GM12878 (cell line): ENCODE data around the gene HNRNPU. TPM values are rescaled to one million over a fixed set of nuclear protein-coding genes. Genes with fewer than 3 reads are reported as not detected.
A peak's percentile ranks its signal among the peaks of the same experiment; 100 is the strongest.

Source experiments
- ATAC-seq: fragments of 200-7000 bp; cut with Tn5 transposase; 3 replicates; pipeline ENCODE4 v1.9.1; 2020; ENCODE audit warnings: mild to moderate bottlenecking, moderate library complexity
- BruUV-seq: library from RNA; stranded (reverse); fragments of 400-500 nt; replicated peaks from 2 replicates; lab custom pipeline; 2021; lab: Mats Ljungman, UMichigan
- CTCF ChIA-PET: fragments of 300-600 bp; sonication (Branson Sonifier 250); formaldehyde crosslinking; extraction: SDS; loops from one replicate; lab custom pipeline; 2021; ENCODE audit warnings: inconsistent platforms; lab: Yijun Ruan, JAX
- POLR2A ChIA-PET: fragments of 350-600 bp; formaldehyde crosslinking; extraction: SDS; loops from one replicate; lab custom pipeline; 2021; ENCODE audit warnings: inconsistent platforms; lab: Charles Lee
- RAD21 ChIA-PET: fragments of 300-600 bp; sonication (Branson Sonifier 250); formaldehyde crosslinking; loops from one replicate; lab custom pipeline; 2023; ENCODE audit warnings: antibody characterized with exemption; ENCODE audit not compliant: unreplicated experiment; lab: Charles Lee
- SMC1A ChIA-PET: fragments of 300-600 bp; sonication (Branson Sonifier 250); formaldehyde crosslinking; loops from one replicate; lab custom pipeline; 2023; ENCODE audit not compliant: unreplicated experiment, uncharacterized antibody; lab: Charles Lee
- DNase-seq: peaks from one replicate; pipeline ENCODE4 v3.0.0-alpha.2; 2011; ENCODE audit warnings: low read depth, low spot score
- FAIRE-seq: peaks from 3 replicates; lab custom pipeline; 2011; peaks lifted over from hg19 to GRCh38; lab: Jason Lieb, UNC
- H2AFZ ChIP-seq: 2 replicates; pipeline ENCODE4 v1.6.0; 2011; ENCODE audit warnings: low read depth, low read length, control low read depth; ENCODE audit not compliant: control insufficient read depth
- H3K27ac ChIP-seq: 2 replicates; pipeline ENCODE4 v1.5.1; 2011; ENCODE audit warnings: control low read depth; ENCODE audit not compliant: control insufficient read depth, insufficient read depth
- H3K27me3 ChIP-seq, 2 experiments: replicated peaks in 1 of 2; 2 replicates each; pipeline versions ENCODE4 v1.6.0 to v1.6.1; 2011; ENCODE audit warnings: low read length in 1 of 2; ENCODE audit not compliant: control insufficient read depth in 2 of 2, insufficient read depth in 2 of 2
- H3K36me3 ChIP-seq, 2 experiments: 2 replicates each; pipeline ENCODE4 v1.5.1; 2011; ENCODE audit warnings: low read length in 1 of 2; ENCODE audit not compliant: control insufficient read depth in 2 of 2, insufficient read depth in 2 of 2
- H3K4me1 ChIP-seq: 2 replicates; pipeline ENCODE4 v1.6.1; 2011; ENCODE audit warnings: mild to moderate bottlenecking, low read length, moderate library complexity, mixed read lengths; ENCODE audit not compliant: control insufficient read depth, insufficient read depth
- H3K4me2 ChIP-seq: 2 replicates; pipeline ENCODE4 v1.6.0; 2011; ENCODE audit warnings: control low read depth; ENCODE audit not compliant: control insufficient read depth, insufficient read depth
- H3K4me3 ChIP-seq: fragments of 200-600 bp; sonication (generic); 2 replicates; pipeline ENCODE4 v1.5.1; 2016
- H3K79me2 ChIP-seq: 2 replicates; pipeline ENCODE4 v1.6.0; 2011; ENCODE audit warnings: low read length; ENCODE audit not compliant: control insufficient read depth, insufficient read depth
- H3K9ac ChIP-seq: 2 replicates; pipeline ENCODE4 v1.8.0; 2011; ENCODE audit warnings: low read length, control low read depth, mixed read lengths; ENCODE audit not compliant: control insufficient read depth, insufficient read depth
- H3K9me3 ChIP-seq: replicated peaks from 3 replicates; pipeline ENCODE4 v1.5.1; 2011; ENCODE audit warnings: mild to moderate bottlenecking, low read length; ENCODE audit not compliant: control insufficient read depth, insufficient read depth
- H4K20me1 ChIP-seq: 2 replicates; pipeline ENCODE4 v1.6.0; 2011; ENCODE audit not compliant: control insufficient read depth, insufficient read depth
- ESRRA ChIP-seq: IDR thresholded peaks from 2 replicates; pipeline ENCODE4 v1.6.1; 2012; ENCODE audit warnings: mild to moderate bottlenecking, low read length, improper control_type of control experiment
- MTA3 ChIP-seq: IDR thresholded peaks from 2 replicates; pipeline ENCODE4 v1.6.1; 2012; ENCODE audit warnings: low read length, inconsistent platforms, borderline replicate concordance
- MYB ChIP-seq: fragments of 150-350 bp; IDR thresholded peaks from 2 replicates; pipeline ENCODE4 v1.6.1; 2014; ENCODE audit warnings: mild to moderate bottlenecking, low read depth, low read length, borderline replicate concordance
- NFYA ChIP-seq: IDR thresholded peaks from 2 replicates; pipeline ENCODE4 v1.6.1; 2011; ENCODE audit warnings: low read depth, mild to moderate bottlenecking, low read length, improper control_type of control experiment, borderline replicate concordance
- NR2F1 ChIP-seq: fragments of 450-650 bp; conservative IDR thresholded peaks from 2 replicates; pipeline ENCODE4 v1.6.1; 2017; ENCODE audit warnings: mild to moderate bottlenecking
- POLR2A ChIP-seq: IDR thresholded peaks from 2 replicates; pipeline ENCODE4 v1.6.1; 2011; ENCODE audit warnings: low read depth, mild to moderate bottlenecking, low read length
- RAD21 ChIP-seq: IDR thresholded peaks from 2 replicates; pipeline ENCODE4 v1.6.1; 2011; ENCODE audit warnings: mild to moderate bottlenecking, low read depth, low read length, moderate library complexity; ENCODE audit not compliant: insufficient read depth
- TBL1XR1 ChIP-seq: IDR thresholded peaks from 2 replicates; pipeline ENCODE4 v1.6.1; 2012; ENCODE audit warnings: low read depth, low read length, improper control_type of control experiment
- WGBS: methylation state at CpG from one replicate; pipeline ENCODE4 v1.1.6; 2016; ENCODE audit warnings: low lambda C conversion rate; ENCODE audit not compliant: insufficient replicate concordance, insufficient coverage; ENCODE audit errors: missing lambda C conversion rate; 5-methylcytosine and 5-hydroxymethylcytosine counted together
- in situ Hi-C: fragments of 300-500 bp; cut with MboI; formaldehyde crosslinking; loops from 9 replicates; pipeline ENCODE4 v1.14.3; 2018; ENCODE audit warnings: mixed read lengths
- intact Hi-C: fragments of 100-400 bp; cut with micrococcal nuclease; formaldehyde crosslinking; loops from one replicate; pipeline ENCODE4 v1.14.2; 2022; ENCODE audit not compliant: unreplicated experiment
- polyA plus RNA-seq, 11 experiments: library from polyadenylated mRNA; depleted of rRNA in 4 of 11; unstranded in 6 of 11; stranded (reverse) in 5 of 11; fragments of >200 nt; fragmentation: Nextera tagmentation in 4 of 11; fragmentation: Illumina TruSeq in 1 of 11; extraction: Ambion mirVana in 4 of 11; extraction: Trizol in 1 of 11; gene quantifications; 1 replicate in 1 of 11; 2 replicates in 10 of 11; pipeline versions ENCODE4 v1.2.1 to v1.2.3, GENCODE V29; 2011 to 2016; ENCODE audit warnings: inconsistent platforms in 2 of 11, missing spikeins in 2 of 11, low read depth in 1 of 11
- total RNA-seq, 4 experiments: library from RNA; depleted of rRNA in 3 of 4; stranded (reverse); fragments of >200 nt in 3 of 4; fragmentation: Illumina TruSeq in 1 of 4; extraction: Trizol in 1 of 4; gene quantifications; 2 replicates each; pipeline versions ENCODE4 v1.2.1 to v1.2.3, GENCODE V29; 2013 to 2021
- TF ChIP-seq, protein P1 (sequence below): fragments of 450-650 bp; IDR thresholded peaks from 2 replicates; pipeline ENCODE4 v1.6.1; 2016; ENCODE audit warnings: mild to moderate bottlenecking, moderate library complexity, borderline replicate concordance
- TF ChIP-seq, protein P2 (sequence below): fragments of 450-650 bp; IDR thresholded peaks from 2 replicates; pipeline ENCODE4 v1.6.1; 2017; ENCODE audit warnings: borderline replicate concordance

HNRNPU gene
- total and polyA plus RNA-seq, 10 of the 15 experiments (the other 5 are each of a cell fraction or from before 2014, with no cell fraction given), result 163 to 569 (median 420) TPM

DNA sequence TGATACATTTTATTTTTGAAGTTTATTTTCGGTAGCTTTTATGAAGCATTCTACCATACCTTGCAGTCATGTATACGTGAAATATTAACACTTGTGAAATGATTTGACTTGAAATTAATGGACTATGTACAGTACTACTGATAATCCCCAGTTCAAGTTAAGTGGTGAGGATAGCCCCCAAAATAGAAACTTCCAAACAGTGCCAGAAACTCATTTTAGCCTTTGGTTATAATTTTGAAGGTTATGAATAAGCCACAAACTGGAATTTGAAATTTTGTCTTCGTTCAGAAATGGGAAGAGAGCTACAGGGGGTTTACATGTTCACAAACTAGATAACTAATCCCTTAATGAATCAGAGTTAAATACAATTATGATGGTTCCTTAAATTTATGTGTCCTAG lies 1.5 kb upstream of the HNRNPU start (continued):
- TF ChIP-seq, protein P1, sequence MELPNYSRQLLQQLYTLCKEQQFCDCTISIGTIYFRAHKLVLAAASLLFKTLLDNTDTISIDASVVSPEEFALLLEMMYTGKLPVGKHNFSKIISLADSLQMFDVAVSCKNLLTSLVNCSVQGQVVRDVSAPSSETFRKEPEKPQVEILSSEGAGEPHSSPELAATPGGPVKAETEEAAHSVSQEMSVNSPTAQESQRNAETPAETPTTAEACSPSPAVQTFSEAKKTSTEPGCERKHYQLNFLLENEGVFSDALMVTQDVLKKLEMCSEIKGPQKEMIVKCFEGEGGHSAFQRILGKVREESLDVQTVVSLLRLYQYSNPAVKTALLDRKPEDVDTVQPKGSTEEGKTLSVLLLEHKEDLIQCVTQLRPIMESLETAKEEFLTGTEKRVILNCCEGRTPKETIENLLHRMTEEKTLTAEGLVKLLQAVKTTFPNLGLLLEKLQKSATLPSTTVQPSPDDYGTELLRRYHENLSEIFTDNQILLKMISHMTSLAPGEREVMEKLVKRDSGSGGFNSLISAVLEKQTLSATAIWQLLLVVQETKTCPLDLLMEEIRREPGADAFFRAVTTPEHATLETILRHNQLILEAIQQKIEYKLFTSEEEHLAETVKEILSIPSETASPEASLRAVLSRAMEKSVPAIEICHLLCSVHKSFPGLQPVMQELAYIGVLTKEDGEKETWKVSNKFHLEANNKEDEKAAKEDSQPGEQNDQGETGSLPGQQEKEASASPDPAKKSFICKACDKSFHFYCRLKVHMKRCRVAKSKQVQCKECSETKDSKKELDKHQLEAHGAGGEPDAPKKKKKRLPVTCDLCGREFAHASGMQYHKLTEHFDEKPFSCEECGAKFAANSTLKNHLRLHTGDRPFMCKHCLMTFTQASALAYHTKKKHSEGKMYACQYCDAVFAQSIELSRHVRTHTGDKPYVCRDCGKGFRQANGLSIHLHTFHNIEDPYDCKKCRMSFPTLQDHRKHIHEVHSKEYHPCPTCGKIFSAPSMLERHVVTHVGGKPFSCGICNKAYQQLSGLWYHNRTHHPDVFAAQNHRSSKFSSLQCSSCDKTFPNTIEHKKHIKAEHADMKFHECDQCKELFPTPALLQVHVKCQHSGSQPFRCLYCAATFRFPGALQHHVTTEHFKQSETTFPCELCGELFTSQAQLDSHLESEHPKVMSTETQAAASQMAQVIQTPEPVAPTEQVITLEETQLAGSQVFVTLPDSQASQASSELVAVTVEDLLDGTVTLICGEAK, result no peak
- no peak for TF ChIP-seq MYB
- no peak for TF ChIP-seq NFYA
- no peak for TF ChIP-seq POLR2A
- TF ChIP-seq, all 136 proteins: peak for 0

DNA sequence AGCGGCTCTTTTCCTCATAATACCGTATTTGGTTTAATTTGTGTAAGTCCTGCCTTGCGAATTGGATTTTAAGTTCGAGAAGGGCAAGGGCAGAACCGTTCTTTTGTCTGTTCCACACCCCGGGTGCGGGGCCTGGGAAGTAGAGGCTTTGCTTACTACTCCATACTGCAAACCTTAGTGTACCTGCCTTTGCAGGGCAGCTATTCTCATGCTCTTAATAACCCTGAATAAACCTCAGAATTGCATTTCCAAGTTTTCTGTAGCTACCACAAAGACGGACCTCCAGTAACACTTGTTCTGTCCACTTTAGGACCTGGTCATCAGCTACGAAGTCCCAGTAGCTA lies 657 bp upstream of the HNRNPU start:
- SMC1A ChIA-PET, result interaction anchor here (0.6 to 18.4 kb wide), 14 partner anchors 10 to 260 kb away, joined by 3 to 360 read pairs (median 4); partner anchors contain the start of gene COX20
- intact Hi-C loops, result loop anchor here (2.0 kb wide), 1 partner anchor 212 kb away; the partner anchor contains the start of gene DESI2
- peaks cover 2 to 19% of the 10 kb centered on the region in 2 experiments for H3K36me3 ChIP-seq
- WGBS, result 42% methylated on average over 9 of the region's 9 CpGs
- H3K9ac ChIP-seq, result peak overlapping the region; percentile 100
- no peak for FAIRE-seq
- H3K79me2 ChIP-seq, result peaks cover 50% of the 10 kb centered on the region
- CTCF ChIA-PET, result interaction anchor here (0.5 to 11.1 kb wide), 8 partner anchors 9 to 177 kb away, joined by 3 to 98 read pairs (median 8); partner anchors contain the start of gene COX20
- no peak for ATAC-seq
- H3K27ac ChIP-seq, result peak overlapping the region; percentile 99
- peaks cover 14% of the 10 kb centered on the region for H4K20me1 ChIP-seq
- H3K4me2 ChIP-seq, result peak overlapping the region; percentile 91
- H2AFZ ChIP-seq, result peak overlapping the region; percentile 94
- POLR2A ChIA-PET, result interaction anchor here (0.6 to 21.2 kb wide), 7 partner anchors 25 to 108 kb away, joined by 3 to 350 read pairs (median 5); partner anchors contain the start of gene COX20
- no peak for DNase-seq
- RAD21 ChIA-PET, result interaction anchor here (1.2 to 2.8 kb wide), 7 partner anchors 30 to 178 kb away, joined by 3 to 22 read pairs (median 10); partner anchors contain the start of gene COX20
- TF ChIP-seq, protein P2, sequence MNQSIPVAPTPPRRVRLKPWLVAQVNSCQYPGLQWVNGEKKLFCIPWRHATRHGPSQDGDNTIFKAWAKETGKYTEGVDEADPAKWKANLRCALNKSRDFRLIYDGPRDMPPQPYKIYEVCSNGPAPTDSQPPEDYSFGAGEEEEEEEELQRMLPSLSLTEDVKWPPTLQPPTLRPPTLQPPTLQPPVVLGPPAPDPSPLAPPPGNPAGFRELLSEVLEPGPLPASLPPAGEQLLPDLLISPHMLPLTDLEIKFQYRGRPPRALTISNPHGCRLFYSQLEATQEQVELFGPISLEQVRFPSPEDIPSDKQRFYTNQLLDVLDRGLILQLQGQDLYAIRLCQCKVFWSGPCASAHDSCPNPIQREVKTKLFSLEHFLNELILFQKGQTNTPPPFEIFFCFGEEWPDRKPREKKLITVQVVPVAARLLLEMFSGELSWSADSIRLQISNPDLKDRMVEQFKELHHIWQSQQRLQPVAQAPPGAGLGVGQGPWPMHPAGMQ, result no peak
- no peak for TF ChIP-seq ESRRA
- no peak for TF ChIP-seq TBL1XR1
- no peak for TF ChIP-seq RAD21
- TF ChIP-seq MTA3, result peak; percentile 29; the same call in 1 of the 2 replicates
- no peak for TF ChIP-seq NR2F1
- no peaks in the 10 kb centered on the region for H3K27me3 ChIP-seq
- peak overlapping the region; percentile 72 for H3K4me3 ChIP-seq
- H3K4me1 ChIP-seq, result peaks cover 3% of the 10 kb centered on the region; the same call in 1 of the 2 replicates
- TSS peak; percentile 99 for BruUV-seq
- no peaks in the 10 kb centered on the region for H3K9me3 ChIP-seq
- in situ Hi-C loops, result no loop called here
